MCF 10A (cell line): ENCODE measurements around the gene CREB3L2. TPM values are rescaled to one million over a fixed set of nuclear protein-coding genes. Genes with fewer than 3 reads are reported as not detected.

ENCODE experiments used
- BruUV-seq: library from RNA; stranded (reverse); fragments of 400-500 nt; replicated peaks from 2 replicates; lab custom pipeline; 2021; lab: Mats Ljungman, UMichigan
- CTCF ChIA-PET: fragments of 300-600 bp; sonication (Branson Sonifier 250); formaldehyde crosslinking; extraction: SDS; loops from one replicate; lab custom pipeline; 2021; ENCODE audit warnings: antibody characterized with exemption, inconsistent platforms; lab: Yijun Ruan, JAX
- POLR2A ChIA-PET: fragments of 300-600, 350-650 bp; sonication (Branson Sonifier 250); formaldehyde crosslinking; extraction: SDS; loops from one replicate; lab custom pipeline; 2020; ENCODE audit warnings: antibody characterized with exemption, inconsistent platforms; lab: Yijun Ruan, JAX
- DNase-seq: peaks from one replicate; pipeline ENCODE4 v3.0.0-alpha.2; 2018; ENCODE audit not compliant: unreplicated experiment
- H3K27ac Mint-ChIP-seq: one replicate; pipeline ENCODE4 v1.8.0; 2022; ENCODE audit warnings: mild to moderate bottlenecking, low read depth, mixed read lengths; ENCODE audit not compliant: unreplicated experiment
- H3K27me3 Mint-ChIP-seq: one replicate; pipeline ENCODE4 v1.8.0; 2022; ENCODE audit warnings: mixed read lengths; ENCODE audit not compliant: insufficient read depth, unreplicated experiment
- H3K36me3 Mint-ChIP-seq: one replicate; pipeline ENCODE4 v1.8.0; 2022; ENCODE audit warnings: mild to moderate bottlenecking, moderate library complexity, mixed read lengths; ENCODE audit not compliant: insufficient read depth, unreplicated experiment
- H3K4me1 Mint-ChIP-seq: one replicate; pipeline ENCODE4 v1.8.0; 2022; ENCODE audit warnings: mixed read lengths; ENCODE audit not compliant: insufficient read depth, unreplicated experiment
- H3K4me3 Mint-ChIP-seq: one replicate; pipeline ENCODE4 v1.8.0; 2022; ENCODE audit warnings: mild to moderate bottlenecking, moderate library complexity, mixed read lengths; ENCODE audit not compliant: unreplicated experiment
- H3K9me3 Mint-ChIP-seq: one replicate; pipeline ENCODE4 v1.8.0; 2022; ENCODE audit warnings: mixed read lengths; ENCODE audit not compliant: unreplicated experiment
- CTCF ChIP-seq: fragments of 200-600 bp; IDR thresholded peaks from one replicate; pipeline ENCODE4 v1.8.0; 2022; ENCODE audit warnings: antibody characterized with exemption, mild to moderate bottlenecking; ENCODE audit not compliant: unreplicated experiment
- intact Hi-C: fragments of 100-400 bp; cut with micrococcal nuclease; formaldehyde crosslinking; loops from 2 replicates; pipeline ENCODE4 v1.14.1; 2022
- total RNA-seq: library from RNA; stranded (reverse); gene quantifications from 2 replicates; pipeline ENCODE4 v1.2.3, GENCODE V29; 2022

CREB3L2 gene
- total RNA-seq, 1 experiment from 2014 or later = 74.2 TPM

DNA sequence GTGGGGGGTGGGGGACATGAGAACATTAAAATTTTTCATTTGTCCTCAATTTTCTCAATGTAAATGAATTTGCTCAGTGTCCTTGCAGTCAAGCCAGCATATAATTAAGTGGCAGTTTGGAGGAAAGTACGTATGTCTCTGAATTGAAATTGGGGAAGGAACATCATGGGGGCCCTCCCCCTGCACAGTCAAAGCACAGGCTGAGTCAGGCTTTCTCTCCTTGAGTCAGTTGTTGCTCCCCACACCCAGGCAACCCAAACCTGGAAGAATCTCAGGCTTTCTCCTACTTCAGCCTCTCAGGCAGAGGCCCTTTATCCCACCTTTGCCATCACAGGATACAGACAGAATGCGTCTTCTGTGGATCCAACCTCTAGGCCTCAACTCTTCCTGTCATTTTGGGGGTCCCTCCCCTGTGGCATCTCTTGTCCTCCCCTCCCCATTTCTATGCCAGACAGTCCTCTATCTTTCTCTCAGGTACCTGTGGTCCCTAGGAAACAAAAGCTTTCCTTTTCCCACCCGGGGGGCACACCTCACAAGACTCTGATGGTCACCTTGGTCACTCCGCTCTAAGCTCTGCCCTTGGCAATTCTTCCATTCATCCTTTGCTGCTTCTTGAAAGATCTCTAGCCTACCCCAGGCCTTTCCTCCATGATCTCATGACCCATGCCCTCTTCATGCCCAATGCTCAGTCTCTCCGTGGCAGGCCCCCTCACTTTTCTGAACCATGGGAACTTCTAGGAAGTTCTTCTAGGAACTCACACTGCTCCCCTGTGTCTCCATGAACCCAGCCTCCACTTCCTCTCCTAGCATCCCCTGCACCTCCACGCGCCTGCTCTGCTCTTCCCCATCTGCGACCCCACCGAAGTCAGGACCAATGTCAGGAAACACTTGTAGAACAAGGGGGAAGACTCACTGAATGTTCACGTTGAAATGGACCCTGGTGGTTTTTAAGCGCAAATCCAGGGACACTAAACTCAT is 40.4 kb downstream of the CREB3L2 start:
- intact Hi-C loops = no loop called here
- no peak for DNase-seq
- no peak for TF ChIP-seq CTCF
- ChIA-PET CTCF (no interaction called here), POLR2A (no interaction called here)
- Mint-ChIP-seq H3K4me3 (no peak overlapping the region), H3K4me1 (peaks cover 27% of the 10 kb centered on the region), H3K9me3 (no peaks in the 10 kb centered on the region), H3K27me3 (no peaks in the 10 kb centered on the region), H3K27ac (peak overlapping the region; percentile 10), H3K36me3 (peaks cover 16% of the 10 kb centered on the region)
- no TSS peak for BruUV-seq

GRCh38 chr7:137960020-137960419 is 41.9 kb downstream of the CREB3L2 start:
- no peak for DNase-seq
- H3K4me3 Mint-ChIP-seq = no peak overlapping the region
- intact Hi-C loops = no loop called here
- ChIA-PET POLR2A (interaction anchor here (1.0 kb wide), 1 partner anchor 42 kb away, joined by 4 read pairs; the partner anchor contains the start of gene CREB3L2), CTCF (interaction anchor here (0.5 to 0.7 kb wide), 2 partner anchors 26 to 304 kb away, joined by 3 read pairs; no protein-coding TSS in a partner anchor)
- peaks cover 21% of the 10 kb centered on the region for H3K4me1 Mint-ChIP-seq
- H3K27ac Mint-ChIP-seq = no peak overlapping the region
- BruUV-seq = no TSS peak
- no peaks in the 10 kb centered on the region for H3K9me3 Mint-ChIP-seq
- H3K36me3 Mint-ChIP-seq = peaks cover 19% of the 10 kb centered on the region
- H3K27me3 Mint-ChIP-seq = no peaks in the 10 kb centered on the region
- TF ChIP-seq CTCF = no peak

- POLR2A ChIA-PET = interaction anchor here (1.0 kb wide), 1 partner anchor 43 kb away, joined by 3 read pairs; the partner anchor contains the start of gene CREB3L2
- no TSS peak for BruUV-seq
- Mint-ChIP-seq H3K36me3 (peaks cover 20% of the 10 kb centered on the region), H3K27me3 (no peaks in the 10 kb centered on the region), H3K9me3 (no peaks in the 10 kb centered on the region), H3K4me1 (peaks cover 34% of the 10 kb centered on the region), H3K4me3 (no peak overlapping the region), H3K27ac (no peak overlapping the region)
- intact Hi-C loops = no loop called here
- TF ChIP-seq CTCF = no peak
- no peak for DNase-seq
- CTCF ChIA-PET = interaction anchor here (0.6 kb wide), 1 partner anchor 786 kb away, joined by 4 read pairs; no protein-coding TSS in a partner anchor
These were observed 43.1 kb downstream of the CREB3L2 start for GRCh38 chr7:137958470-137959431.
